Measurements from ENCODE around the gene MAP3K8. TPM values are rescaled to one million over a fixed set of nuclear protein-coding genes. Genes with fewer than 3 reads are reported as not detected.

MAP3K8 gene
- total and polyA plus RNA-seq, 9 of the 15 experiments (the other 6 are each of a cell fraction or from before 2014, with no cell fraction given): 6.9 to 23.6 (median 13.6) TPM

DNA sequence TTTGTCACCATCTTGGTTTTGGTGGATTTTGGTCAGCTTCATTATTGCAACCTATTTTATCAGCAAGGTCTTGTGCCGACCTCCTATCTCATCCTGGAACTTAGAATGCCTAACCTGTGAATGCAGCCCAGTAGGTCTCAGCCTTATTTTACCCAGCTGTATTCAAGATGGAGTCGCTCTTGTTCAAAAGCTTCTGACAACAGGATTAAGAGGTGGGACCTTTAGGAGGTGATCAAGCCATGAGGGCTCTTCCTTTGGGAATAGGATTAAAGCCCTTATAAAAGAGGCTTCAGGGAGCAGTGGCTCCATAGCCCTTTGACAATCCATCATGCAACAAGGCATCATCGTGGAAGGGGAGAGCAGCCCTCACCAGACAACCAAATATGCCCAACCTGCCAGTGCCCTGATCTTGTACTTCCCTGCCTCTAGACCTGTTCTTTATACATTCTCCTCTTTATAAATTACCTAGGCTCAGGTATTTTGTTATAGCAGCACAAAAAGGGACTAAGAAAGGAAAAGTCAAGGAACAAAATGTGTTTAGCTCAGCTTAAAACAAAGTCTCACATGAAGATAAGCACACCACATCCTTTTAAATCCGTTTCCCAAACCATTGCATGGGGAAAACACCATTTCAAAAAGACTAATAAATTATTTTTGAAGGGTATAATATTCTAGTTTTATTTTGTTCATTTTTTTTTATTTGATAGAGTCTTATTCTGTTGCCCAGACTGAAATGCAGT is 8.5 kb upstream of the MAP3K8 start (continued):
- TF ChIP-seq CTCFL (IDR thresholded peaks at IDR 0.05; ENCODE audit: borderline replicate concordance, insufficient read depth, low read depth, low read length, poor library complexity, severe bottlenecking) (no peak), YY1 (IDR thresholded peaks at IDR 0.05; ENCODE audit: borderline replicate concordance in 1 of 3, control insufficient read depth in 1 of 3, extremely low read depth in 1 of 3, insufficient read depth in 3 of 3, insufficient read length in 1 of 3, insufficient replicate concordance in 2 of 3, low read depth in 1 of 3, low read length in 2 of 3) (peak in 1 of 3 experiments; percentile 18), TFAM (CRISPR knock-in tag; conservative IDR thresholded peaks at IDR 0.05) (no peak), ZNF695 (CRISPR knock-in tag; IDR thresholded peaks at IDR 0.05) (no peak), SMC3 (conservative IDR thresholded peaks at IDR 0.05; ENCODE audit: insufficient read depth, low read depth, low read length) (no peak), GTF2A2 (tag; IDR thresholded peaks at IDR 0.05) (peak; percentile 95), ZNF655 (CRISPR knock-in tag; IDR thresholded peaks at IDR 0.05) (no peak), UBTF (IDR thresholded peaks at IDR 0.05; ENCODE audit: borderline replicate concordance in 1 of 2, low read depth in 2 of 2, low read length in 2 of 2) (no peak), PTTG1 (tag; IDR thresholded peaks at IDR 0.05; ENCODE audit: low read depth) (peak; percentile 95), SMAD3 (CRISPR knock-in tag; conservative IDR thresholded peaks at IDR 0.05) (peak; percentile 90), SOX6 (IDR thresholded peaks at IDR 0.05) (no peak), KAT7 (CRISPR knock-in tag; IDR thresholded peaks at IDR 0.05; ENCODE audit: borderline replicate concordance) (no peak), E2F3 (CRISPR knock-in tag; IDR thresholded peaks at IDR 0.05) (peak; percentile 89), HIVEP1 (CRISPR knock-in tag; IDR thresholded peaks at IDR 0.05) (peak; percentile 81), TAF7 (tag; IDR thresholded peaks at IDR 0.05) (peak; percentile 70), ZKSCAN8 (CRISPR knock-in tag; IDR thresholded peaks at IDR 0.05) (peak; percentile 84), HSF4 (CRISPR knock-in tag; IDR thresholded peaks at IDR 0.05; ENCODE audit: borderline replicate concordance) (peak; percentile 70; the same call in 1 of the 2 replicates)
- TF ChIP-seq, protein P1, sequence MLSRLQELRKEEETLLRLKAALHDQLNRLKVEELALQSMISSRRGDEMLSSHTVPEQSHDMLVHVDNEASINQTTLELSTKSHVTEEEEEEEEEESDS (CRISPR knock-in tag; IDR thresholded peaks at IDR 0.05): no peak
- TF ChIP-seq, protein P2, sequence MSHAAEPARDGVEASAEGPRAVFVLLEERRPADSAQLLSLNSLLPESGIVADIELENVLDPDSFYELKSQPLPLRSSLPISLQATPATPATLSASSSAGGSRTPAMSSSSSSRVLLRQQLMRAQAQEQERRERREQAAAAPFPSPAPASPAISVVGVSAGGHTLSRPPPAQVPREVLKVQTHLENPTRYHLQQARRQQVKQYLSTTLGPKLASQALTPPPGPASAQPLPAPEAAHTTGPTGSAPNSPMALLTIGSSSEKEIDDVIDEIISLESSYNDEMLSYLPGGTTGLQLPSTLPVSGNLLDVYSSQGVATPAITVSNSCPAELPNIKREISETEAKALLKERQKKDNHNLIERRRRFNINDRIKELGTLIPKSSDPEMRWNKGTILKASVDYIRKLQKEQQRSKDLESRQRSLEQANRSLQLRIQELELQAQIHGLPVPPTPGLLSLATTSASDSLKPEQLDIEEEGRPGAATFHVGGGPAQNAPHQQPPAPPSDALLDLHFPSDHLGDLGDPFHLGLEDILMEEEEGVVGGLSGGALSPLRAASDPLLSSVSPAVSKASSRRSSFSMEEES (CRISPR knock-in tag; IDR thresholded peaks at IDR 0.05): no peak
